ENCODE data around the gene CFAP70. TPM values are rescaled to one million over a fixed set of nuclear protein-coding genes. Genes with fewer than 3 reads are reported as not detected.

The CFAP70 gene
- total RNA-seq, 1 experiment from 2014 or later: 0.31 TPM

DNA sequence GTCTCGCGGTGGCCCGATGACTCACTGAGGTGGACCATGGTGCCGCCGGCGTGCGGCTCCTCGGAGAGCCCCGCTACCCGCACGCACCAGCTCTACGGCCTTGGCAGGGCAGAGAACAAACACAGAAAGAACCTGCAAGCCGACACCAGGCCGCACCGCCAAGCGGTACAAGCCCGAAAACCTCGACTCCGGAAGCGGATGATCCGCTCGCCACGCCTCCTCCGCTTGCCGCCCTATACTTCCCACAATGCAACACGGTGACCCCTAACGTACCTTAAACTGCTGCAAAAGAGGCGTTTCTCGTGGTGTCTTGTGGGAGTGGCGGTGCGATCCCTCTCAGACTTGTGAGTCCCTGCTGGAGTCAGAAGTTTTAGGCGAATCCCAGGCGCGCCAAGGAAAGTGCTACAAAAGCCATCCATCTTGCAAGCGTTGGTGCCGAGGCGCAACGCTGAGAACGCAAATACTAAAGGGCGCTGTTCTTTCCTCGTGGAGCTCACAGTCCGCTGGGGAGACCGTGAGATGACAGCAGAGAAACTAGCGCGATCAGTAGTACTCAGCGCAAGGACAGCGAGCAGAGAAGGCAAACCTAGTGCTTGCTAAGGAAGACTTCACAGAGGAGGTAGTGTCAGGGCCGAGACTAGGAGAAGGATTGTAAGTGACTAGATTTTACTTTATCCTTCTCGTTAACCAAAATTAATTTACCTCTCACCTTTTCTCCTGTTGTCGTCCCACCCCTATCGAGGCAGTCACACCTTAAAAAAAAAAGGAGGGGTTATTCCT is 106.0 kb downstream of the CFAP70 start, which contains the start of gene MRPS16 (continued):
- no peak for TF ChIP-seq MYBL2 (CRISPR knock-in tag; IDR thresholded peaks at IDR 0.05)
- no peak for TF ChIP-seq ZNF423 (CRISPR knock-in tag; IDR thresholded peaks at IDR 0.05)
- TF ChIP-seq, protein P1, sequence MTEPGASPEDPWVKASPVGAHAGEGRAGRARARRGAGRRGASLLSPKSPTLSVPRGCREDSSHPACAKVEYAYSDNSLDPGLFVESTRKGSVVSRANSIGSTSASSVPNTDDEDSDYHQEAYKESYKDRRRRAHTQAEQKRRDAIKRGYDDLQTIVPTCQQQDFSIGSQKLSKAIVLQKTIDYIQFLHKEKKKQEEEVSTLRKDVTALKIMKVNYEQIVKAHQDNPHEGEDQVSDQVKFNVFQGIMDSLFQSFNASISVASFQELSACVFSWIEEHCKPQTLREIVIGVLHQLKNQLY (CRISPR knock-in tag; IDR thresholded peaks at IDR 0.05): no peak
- TF ChIP-seq RORB (CRISPR knock-in tag; IDR thresholded peaks at IDR 0.05): no peak
- no peak for TF ChIP-seq ZNF317 (CRISPR knock-in tag; IDR thresholded peaks at IDR 0.05; ENCODE audit: borderline replicate concordance, low read depth)
- no peak for TF ChIP-seq NR3C1 (CRISPR knock-in tag; conservative IDR thresholded peaks at IDR 0.05; ENCODE audit: low read depth)
- TF ChIP-seq, protein P2, sequence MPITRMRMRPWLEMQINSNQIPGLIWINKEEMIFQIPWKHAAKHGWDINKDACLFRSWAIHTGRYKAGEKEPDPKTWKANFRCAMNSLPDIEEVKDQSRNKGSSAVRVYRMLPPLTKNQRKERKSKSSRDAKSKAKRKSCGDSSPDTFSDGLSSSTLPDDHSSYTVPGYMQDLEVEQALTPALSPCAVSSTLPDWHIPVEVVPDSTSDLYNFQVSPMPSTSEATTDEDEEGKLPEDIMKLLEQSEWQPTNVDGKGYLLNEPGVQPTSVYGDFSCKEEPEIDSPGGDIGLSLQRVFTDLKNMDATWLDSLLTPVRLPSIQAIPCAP (CRISPR knock-in tag; IDR thresholded peaks at IDR 0.05): no peak; the same call in 1 of the 2 replicates
- TF ChIP-seq, protein P3, sequence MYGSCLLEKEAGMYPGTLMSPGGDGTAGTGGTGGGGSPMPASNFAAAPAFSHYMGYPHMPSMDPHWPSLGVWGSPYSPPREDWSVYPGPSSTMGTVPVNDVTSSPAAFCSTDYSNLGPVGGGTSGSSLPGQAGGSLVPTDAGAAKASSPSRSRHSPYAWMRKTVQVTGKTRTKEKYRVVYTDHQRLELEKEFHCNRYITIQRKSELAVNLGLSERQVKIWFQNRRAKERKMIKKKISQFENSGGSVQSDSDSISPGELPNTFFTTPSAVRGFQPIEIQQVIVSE (CRISPR knock-in tag; IDR thresholded peaks at IDR 0.05; ENCODE audit: borderline replicate concordance): no peak
- no peak for TF ChIP-seq TP53 (CRISPR knock-in tag; IDR thresholded peaks at IDR 0.05)
- TF ChIP-seq OVOL2 (CRISPR knock-in tag; IDR thresholded peaks at IDR 0.05; ENCODE audit: borderline replicate concordance): no peak
- no peak for TF ChIP-seq TCF7 (CRISPR knock-in tag; IDR thresholded peaks at IDR 0.05; ENCODE audit: low read depth)
- TF ChIP-seq, protein P4, sequence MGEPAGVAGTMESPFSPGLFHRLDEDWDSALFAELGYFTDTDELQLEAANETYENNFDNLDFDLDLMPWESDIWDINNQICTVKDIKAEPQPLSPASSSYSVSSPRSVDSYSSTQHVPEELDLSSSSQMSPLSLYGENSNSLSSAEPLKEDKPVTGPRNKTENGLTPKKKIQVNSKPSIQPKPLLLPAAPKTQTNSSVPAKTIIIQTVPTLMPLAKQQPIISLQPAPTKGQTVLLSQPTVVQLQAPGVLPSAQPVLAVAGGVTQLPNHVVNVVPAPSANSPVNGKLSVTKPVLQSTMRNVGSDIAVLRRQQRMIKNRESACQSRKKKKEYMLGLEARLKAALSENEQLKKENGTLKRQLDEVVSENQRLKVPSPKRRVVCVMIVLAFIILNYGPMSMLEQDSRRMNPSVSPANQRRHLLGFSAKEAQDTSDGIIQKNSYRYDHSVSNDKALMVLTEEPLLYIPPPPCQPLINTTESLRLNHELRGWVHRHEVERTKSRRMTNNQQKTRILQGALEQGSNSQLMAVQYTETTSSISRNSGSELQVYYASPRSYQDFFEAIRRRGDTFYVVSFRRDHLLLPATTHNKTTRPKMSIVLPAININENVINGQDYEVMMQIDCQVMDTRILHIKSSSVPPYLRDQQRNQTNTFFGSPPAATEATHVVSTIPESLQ (CRISPR knock-in tag; IDR thresholded peaks at IDR 0.05): no peak
- no peak for TF ChIP-seq TEAD4 (CRISPR knock-in tag; IDR thresholded peaks at IDR 0.05)
- TF ChIP-seq, protein P5, sequence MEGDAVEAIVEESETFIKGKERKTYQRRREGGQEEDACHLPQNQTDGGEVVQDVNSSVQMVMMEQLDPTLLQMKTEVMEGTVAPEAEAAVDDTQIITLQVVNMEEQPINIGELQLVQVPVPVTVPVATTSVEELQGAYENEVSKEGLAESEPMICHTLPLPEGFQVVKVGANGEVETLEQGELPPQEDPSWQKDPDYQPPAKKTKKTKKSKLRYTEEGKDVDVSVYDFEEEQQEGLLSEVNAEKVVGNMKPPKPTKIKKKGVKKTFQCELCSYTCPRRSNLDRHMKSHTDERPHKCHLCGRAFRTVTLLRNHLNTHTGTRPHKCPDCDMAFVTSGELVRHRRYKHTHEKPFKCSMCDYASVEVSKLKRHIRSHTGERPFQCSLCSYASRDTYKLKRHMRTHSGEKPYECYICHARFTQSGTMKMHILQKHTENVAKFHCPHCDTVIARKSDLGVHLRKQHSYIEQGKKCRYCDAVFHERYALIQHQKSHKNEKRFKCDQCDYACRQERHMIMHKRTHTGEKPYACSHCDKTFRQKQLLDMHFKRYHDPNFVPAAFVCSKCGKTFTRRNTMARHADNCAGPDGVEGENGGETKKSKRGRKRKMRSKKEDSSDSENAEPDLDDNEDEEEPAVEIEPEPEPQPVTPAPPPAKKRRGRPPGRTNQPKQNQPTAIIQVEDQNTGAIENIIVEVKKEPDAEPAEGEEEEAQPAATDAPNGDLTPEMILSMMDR (IDR thresholded peaks at IDR 0.05): no peak
- no peak for TF ChIP-seq FOXP1 (CRISPR knock-in tag; IDR thresholded peaks at IDR 0.05; ENCODE audit: borderline replicate concordance)
- TF ChIP-seq ZNF138 (CRISPR knock-in tag; conservative IDR thresholded peaks at IDR 0.05): no peak

DNA sequence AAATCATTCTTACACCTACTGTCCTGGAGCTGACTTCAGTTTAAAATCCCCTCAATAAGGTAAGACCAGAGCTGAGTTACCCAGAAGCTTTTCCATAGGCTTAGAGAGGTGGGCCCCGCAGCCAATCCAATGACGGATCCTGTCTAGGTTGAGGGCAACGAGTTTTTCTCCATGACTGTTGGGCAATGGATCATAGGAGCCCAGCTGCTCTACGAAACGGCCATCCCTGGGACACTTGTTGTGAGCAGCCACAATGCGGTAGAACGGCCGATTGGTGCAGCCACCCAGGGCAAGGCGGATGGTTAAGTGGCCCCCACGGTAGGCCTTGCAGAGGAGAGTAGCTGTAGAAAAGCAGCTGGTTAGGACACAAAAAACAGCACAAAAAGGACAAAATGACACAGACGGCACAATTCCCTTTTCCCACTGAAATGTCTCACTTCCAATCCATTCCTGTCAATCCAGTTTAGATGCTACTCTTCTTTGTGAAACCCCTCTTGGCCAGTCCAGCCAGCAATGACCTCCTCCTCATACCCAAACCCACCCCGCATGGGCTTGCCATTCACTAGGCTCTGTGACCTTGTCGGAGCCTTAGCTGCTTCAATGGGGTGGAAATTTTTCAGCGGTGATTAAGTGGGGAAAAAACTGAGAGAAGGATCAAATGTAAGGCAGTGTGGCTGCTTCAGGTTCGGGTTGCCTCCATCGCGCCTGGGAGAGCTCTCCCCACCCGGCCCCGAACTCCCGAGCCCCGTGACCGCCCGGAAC is 106.8 kb downstream of the CFAP70 start:
- DNase-seq (ENCODE audit: low spot score) (no peak), ATAC-seq (no peak)
- Mint-ChIP-seq H3K4me1 (peaks cover 28% of the 10 kb centered on the region), H3K27ac (peak overlapping the region; percentile 98), H3K27me3 (ENCODE audit: low read depth) (no peaks in the 10 kb centered on the region), H3K9me3 (no peaks in the 10 kb centered on the region), H3K36me3 (peaks cover 30% of the 10 kb centered on the region), H3K4me3 (peak overlapping the region; percentile 95)
- ChIA-PET POLR2A (interaction anchor here (0.6 to 1.2 kb wide), 3 partner anchors 84 to 885 kb away, joined by 3 to 5 read pairs (median 5); partner anchors contain the start of genes CFAP70, ECD and FAM149B1), CTCF (interaction anchor here (0.7 to 1.4 kb wide), 3 partner anchors 12 to 257 kb away, joined by 3 to 5 read pairs (median 3); partner anchors contain the start of gene P4HA1)
- TF ChIP-seq NFYB (CRISPR knock-in tag; conservative IDR thresholded peaks at IDR 0.05; ENCODE audit: low read depth) (no peak), EMX1 (CRISPR knock-in tag; IDR thresholded peaks at IDR 0.05) (0 out of 2 replicates have a peak, but pooled peaks have one; percentile 21), ESRRA (CRISPR knock-in tag; IDR thresholded peaks at IDR 0.05; ENCODE audit: borderline replicate concordance) (no peak), JUN (CRISPR knock-in tag; IDR thresholded peaks at IDR 0.05) (no peak), ZNF317 (CRISPR knock-in tag; IDR thresholded peaks at IDR 0.05; ENCODE audit: borderline replicate concordance, low read depth) (no peak)
- TF ChIP-seq, protein P6, sequence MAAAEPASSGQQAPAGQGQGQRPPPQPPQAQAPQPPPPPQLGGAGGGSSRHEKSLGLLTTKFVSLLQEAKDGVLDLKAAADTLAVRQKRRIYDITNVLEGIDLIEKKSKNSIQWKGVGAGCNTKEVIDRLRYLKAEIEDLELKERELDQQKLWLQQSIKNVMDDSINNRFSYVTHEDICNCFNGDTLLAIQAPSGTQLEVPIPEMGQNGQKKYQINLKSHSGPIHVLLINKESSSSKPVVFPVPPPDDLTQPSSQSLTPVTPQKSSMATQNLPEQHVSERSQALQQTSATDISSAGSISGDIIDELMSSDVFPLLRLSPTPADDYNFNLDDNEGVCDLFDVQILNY (CRISPR knock-in tag; IDR thresholded peaks at IDR 0.05): no peak
- TF ChIP-seq, protein P1 (CRISPR knock-in tag; IDR thresholded peaks at IDR 0.05): no peak
- TF ChIP-seq, protein P7, sequence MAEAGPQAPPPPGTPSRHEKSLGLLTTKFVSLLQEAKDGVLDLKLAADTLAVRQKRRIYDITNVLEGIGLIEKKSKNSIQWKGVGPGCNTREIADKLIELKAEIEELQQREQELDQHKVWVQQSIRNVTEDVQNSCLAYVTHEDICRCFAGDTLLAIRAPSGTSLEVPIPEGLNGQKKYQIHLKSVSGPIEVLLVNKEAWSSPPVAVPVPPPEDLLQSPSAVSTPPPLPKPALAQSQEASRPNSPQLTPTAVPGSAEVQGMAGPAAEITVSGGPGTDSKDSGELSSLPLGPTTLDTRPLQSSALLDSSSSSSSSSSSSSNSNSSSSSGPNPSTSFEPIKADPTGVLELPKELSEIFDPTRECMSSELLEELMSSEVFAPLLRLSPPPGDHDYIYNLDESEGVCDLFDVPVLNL (CRISPR knock-in tag; IDR thresholded peaks at IDR 0.05; ENCODE audit: borderline replicate concordance, low read depth): 0 out of 2 replicates have a peak, but pooled peaks have one; percentile 40
- TF ChIP-seq, protein P8, sequence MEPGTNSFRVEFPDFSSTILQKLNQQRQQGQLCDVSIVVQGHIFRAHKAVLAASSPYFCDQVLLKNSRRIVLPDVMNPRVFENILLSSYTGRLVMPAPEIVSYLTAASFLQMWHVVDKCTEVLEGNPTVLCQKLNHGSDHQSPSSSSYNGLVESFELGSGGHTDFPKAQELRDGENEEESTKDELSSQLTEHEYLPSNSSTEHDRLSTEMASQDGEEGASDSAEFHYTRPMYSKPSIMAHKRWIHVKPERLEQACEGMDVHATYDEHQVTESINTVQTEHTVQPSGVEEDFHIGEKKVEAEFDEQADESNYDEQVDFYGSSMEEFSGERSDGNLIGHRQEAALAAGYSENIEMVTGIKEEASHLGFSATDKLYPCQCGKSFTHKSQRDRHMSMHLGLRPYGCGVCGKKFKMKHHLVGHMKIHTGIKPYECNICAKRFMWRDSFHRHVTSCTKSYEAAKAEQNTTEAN (CRISPR knock-in tag; IDR thresholded peaks at IDR 0.05): 0 out of 2 replicates have a peak, but pooled peaks have one; percentile 57

All from WTC11 (cell line).